ENCODE measurements around the gene RDX. TPM values are rescaled to one million over a fixed set of nuclear protein-coding genes. Genes with fewer than 3 reads are reported as not detected.
A peak's percentile ranks its signal among the peaks of the same experiment; 100 is the strongest.

The RDX gene
- total and polyA plus RNA-seq, 2 donors from 2014 or later = 28.0 to 97.3 TPM

- Histone ChIP-seq H3K4me3 (ENCODE audit: low read length in 3 of 3) (no peak overlapping the region), H3K27ac (ENCODE audit: low read depth in 2 of 2, low read length in 2 of 2) (no peak overlapping the region), H3K9ac (ENCODE audit: low read length in 3 of 3) (no peak overlapping the region), H3K27me3 (ENCODE audit: control insufficient read depth, insufficient read depth, low read length) (no peaks in the 10 kb centered on the region), H3K9me3 (ENCODE audit: control insufficient read depth in 2 of 3, insufficient read depth in 1 of 3, low read length in 3 of 3) (no peaks in the 10 kb centered on the region), H3K4me1 (ENCODE audit: control insufficient read depth in 2 of 3, insufficient read depth in 2 of 3, low read depth in 1 of 3, low read length in 3 of 3) (peaks cover 0 to 9% (median 2%) of the 10 kb centered on the region in 3 donors), H3K36me3 (ENCODE audit: control insufficient read depth in 2 of 3, insufficient read depth in 3 of 3, low read length in 3 of 3) (no peaks in the 10 kb centered on the region)
- TF ChIP-seq, protein P1, sequence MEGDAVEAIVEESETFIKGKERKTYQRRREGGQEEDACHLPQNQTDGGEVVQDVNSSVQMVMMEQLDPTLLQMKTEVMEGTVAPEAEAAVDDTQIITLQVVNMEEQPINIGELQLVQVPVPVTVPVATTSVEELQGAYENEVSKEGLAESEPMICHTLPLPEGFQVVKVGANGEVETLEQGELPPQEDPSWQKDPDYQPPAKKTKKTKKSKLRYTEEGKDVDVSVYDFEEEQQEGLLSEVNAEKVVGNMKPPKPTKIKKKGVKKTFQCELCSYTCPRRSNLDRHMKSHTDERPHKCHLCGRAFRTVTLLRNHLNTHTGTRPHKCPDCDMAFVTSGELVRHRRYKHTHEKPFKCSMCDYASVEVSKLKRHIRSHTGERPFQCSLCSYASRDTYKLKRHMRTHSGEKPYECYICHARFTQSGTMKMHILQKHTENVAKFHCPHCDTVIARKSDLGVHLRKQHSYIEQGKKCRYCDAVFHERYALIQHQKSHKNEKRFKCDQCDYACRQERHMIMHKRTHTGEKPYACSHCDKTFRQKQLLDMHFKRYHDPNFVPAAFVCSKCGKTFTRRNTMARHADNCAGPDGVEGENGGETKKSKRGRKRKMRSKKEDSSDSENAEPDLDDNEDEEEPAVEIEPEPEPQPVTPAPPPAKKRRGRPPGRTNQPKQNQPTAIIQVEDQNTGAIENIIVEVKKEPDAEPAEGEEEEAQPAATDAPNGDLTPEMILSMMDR (IDR thresholded peaks at IDR 0.05; ENCODE audit: borderline replicate concordance, extremely low read depth, insufficient read depth) = no peak
- DNase-seq (no peak), FAIRE-seq (no peak)
- intact Hi-C loops (cut with DNase I) = loop anchor here (10.0 kb wide), 1 partner anchor 1173 kb away; no protein-coding TSS in a partner anchor
These were observed 164.9 kb downstream of the RDX start for GRCh38 chr11:110131386-110132123.

DNA sequence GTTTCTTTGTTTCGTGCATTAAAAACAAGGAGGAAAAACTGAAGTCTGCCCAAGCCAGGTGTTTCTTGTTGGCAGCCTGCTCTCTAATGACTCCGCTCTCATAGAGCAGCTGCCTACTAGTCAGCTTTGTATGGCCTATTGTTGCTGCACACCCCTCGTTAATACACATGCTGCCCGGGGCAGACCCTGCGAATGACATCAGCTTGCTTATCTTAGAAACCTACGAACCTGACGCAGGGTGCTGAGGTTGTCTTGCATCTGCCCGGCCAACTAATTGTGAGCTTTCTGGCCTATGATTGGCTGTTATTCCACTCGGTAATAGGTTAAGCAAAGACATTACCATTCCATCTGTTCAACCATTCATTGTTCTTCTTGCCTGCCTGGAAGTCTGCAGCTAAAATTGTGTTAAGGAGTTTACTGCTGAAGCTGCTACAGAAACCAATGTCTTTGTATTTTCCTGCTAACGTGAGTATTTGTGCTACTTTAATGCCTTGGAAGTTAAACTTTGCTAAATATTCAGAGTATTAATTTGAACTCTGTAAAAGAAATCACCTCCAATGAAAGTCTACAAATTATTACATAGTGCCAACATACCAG is 165.7 kb downstream of the RDX start:
- peaks cover 0 to 9% (median 2%) of the 10 kb centered on the region in 3 donors for H3K4me1 ChIP-seq (ENCODE audit: control insufficient read depth in 2 of 3, insufficient read depth in 2 of 3, low read depth in 1 of 3, low read length in 3 of 3)
- H3K27ac ChIP-seq (ENCODE audit: low read depth in 2 of 2, low read length in 2 of 2) = no peak overlapping the region
- peak in 4 of 5 donors; percentile 35 to 73 (median 58) for DNase-seq
- no peaks in the 10 kb centered on the region for H3K9me3 ChIP-seq (ENCODE audit: control insufficient read depth in 2 of 3, insufficient read depth in 1 of 3, low read length in 3 of 3)
- H3K27me3 ChIP-seq (ENCODE audit: control insufficient read depth, insufficient read depth, low read length) = no peaks in the 10 kb centered on the region
- no peaks in the 10 kb centered on the region for H3K36me3 ChIP-seq (ENCODE audit: control insufficient read depth in 2 of 3, insufficient read depth in 3 of 3, low read length in 3 of 3)
- TF ChIP-seq, protein P1 (IDR thresholded peaks at IDR 0.05; ENCODE audit: borderline replicate concordance, extremely low read depth, insufficient read depth) = no peak
- no peak overlapping the region for H3K4me3 ChIP-seq (ENCODE audit: low read length in 3 of 3)
- no peak for FAIRE-seq
- no peak overlapping the region for H3K9ac ChIP-seq (ENCODE audit: low read length in 3 of 3)
- intact Hi-C loops (cut with DNase I) = loop anchor here (10.0 kb wide), 1 partner anchor 1174 kb away; no protein-coding TSS in a partner anchor

- no peaks in the 10 kb centered on the region for H3K36me3 ChIP-seq (ENCODE audit: control insufficient read depth in 2 of 3, insufficient read depth in 3 of 3, low read length in 3 of 3)
- TF ChIP-seq, protein P1 (IDR thresholded peaks at IDR 0.05; ENCODE audit: borderline replicate concordance, extremely low read depth, insufficient read depth) = no peak
- no peaks in the 10 kb centered on the region for H3K27me3 ChIP-seq (ENCODE audit: control insufficient read depth, insufficient read depth, low read length)
- H3K27ac ChIP-seq (ENCODE audit: low read depth in 2 of 2, low read length in 2 of 2) = no peak overlapping the region
- H3K4me3 ChIP-seq (ENCODE audit: low read length in 3 of 3) = no peak overlapping the region
- DNase-seq (peak in 2 of 5 donors; percentile 26 to 37), FAIRE-seq (no peak)
- H3K9me3 ChIP-seq (ENCODE audit: control insufficient read depth in 2 of 3, insufficient read depth in 1 of 3, low read length in 3 of 3) = no peaks in the 10 kb centered on the region
- intact Hi-C loops (cut with DNase I) = no loop called here
- peaks cover 0 to 9% (median 2%) of the 10 kb centered on the region in 3 donors for H3K4me1 ChIP-seq (ENCODE audit: control insufficient read depth in 2 of 3, insufficient read depth in 2 of 3, low read depth in 1 of 3, low read length in 3 of 3)
- H3K9ac ChIP-seq (ENCODE audit: low read length in 3 of 3) = peak overlapping the region in 1 of 3 donors; percentile 22
These were observed 168.3 kb downstream of the RDX start for GRCh38 chr11:110128161-110128560.

Measured in kidney (tissue), 14 donors.